Natural killer cell (primary cell): Measurements from ENCODE around the gene RRP36. TPM values are rescaled to one million over a fixed set of nuclear protein-coding genes. Genes with fewer than 3 reads are reported as not detected.

Experiments
- ATAC-seq, 3 donors: fragments of 150-1000 bp in 2 of 3; fragments of 200-7000 bp in 1 of 3; cut with Tn5 transposase; 1 replicate in 1 of 3; 2 replicates in 2 of 3; pipeline ENCODE4 v1.10.0; 2021; ENCODE audit warnings: mild to moderate bottlenecking in 2 of 3, moderate library complexity in 2 of 3
- DNase-seq, 2 donors: peaks; one replicate each; pipeline versions ENCODE4 v3.0.0 to v3.0.0-alpha.2; 2013 to 2021; ENCODE audit warnings: mixed read lengths in 1 of 2
- H3K27ac ChIP-seq: one replicate; pipeline ENCODE4 v1.5.1; 2013; ENCODE audit warnings: mild to moderate bottlenecking, low read length
- H3K27me3 ChIP-seq: one replicate; pipeline ENCODE4 v1.6.1; 2013; ENCODE audit warnings: low read length; ENCODE audit not compliant: control insufficient read depth, insufficient read depth
- H3K36me3 ChIP-seq: one replicate; pipeline ENCODE4 v1.6.1; 2013; ENCODE audit warnings: low read length; ENCODE audit not compliant: control insufficient read depth, insufficient read depth
- H3K4me1 ChIP-seq: one replicate; pipeline ENCODE4 v1.6.1; 2013; ENCODE audit warnings: low read length; ENCODE audit not compliant: control insufficient read depth, insufficient read depth
- H3K4me3 ChIP-seq: one replicate; pipeline ENCODE4 v1.5.1; 2013; ENCODE audit warnings: low read length
- H3K9me3 ChIP-seq: one replicate; pipeline ENCODE4 v1.6.1; 2013; ENCODE audit warnings: low read length; ENCODE audit not compliant: control insufficient read depth, insufficient read depth
- H3K27ac Mint-ChIP-seq, 2 donors: one replicate each; pipeline ENCODE4 v1.8.0; 2022; ENCODE audit warnings: mild to moderate bottlenecking in 2 of 2, mixed read lengths in 2 of 2, moderate library complexity in 1 of 2
- H3K27me3 Mint-ChIP-seq, 2 donors: one replicate each; pipeline ENCODE4 v1.8.0; 2022; ENCODE audit warnings: low read depth in 2 of 2, mixed read lengths in 2 of 2
- H3K36me3 Mint-ChIP-seq: one replicate; pipeline ENCODE4 v1.8.0; 2022; ENCODE audit warnings: mixed read lengths
- H3K4me1 Mint-ChIP-seq, 2 donors: one replicate each; pipeline ENCODE4 v1.8.0; 2022; ENCODE audit warnings: mixed read lengths in 2 of 2
- H3K4me3 Mint-ChIP-seq: one replicate; pipeline ENCODE4 v1.8.0; 2022; ENCODE audit warnings: mild to moderate bottlenecking, moderate library complexity, mixed read lengths
- H3K9me3 Mint-ChIP-seq, 2 donors: one replicate each; pipeline ENCODE4 v1.8.0; 2022; ENCODE audit warnings: mixed read lengths in 2 of 2
- WGBS: methylation state at CpG from one replicate; pipeline ENCODE4 v1.1.7; 2013; ENCODE audit warnings: missing lambda C conversion rate; ENCODE audit not compliant: insufficient coverage; 5-methylcytosine and 5-hydroxymethylcytosine counted together
- intact Hi-C: fragments of 100-400 bp; cut with micrococcal nuclease; formaldehyde crosslinking; loops from one replicate; pipeline ENCODE4 v1.14.2; 2022
- total RNA-seq, 4 donors: library from RNA; stranded (reverse); fragments of 120-200 nt in 1 of 4; gene quantifications; one replicate each; pipeline versions ENCODE4 v1.2.3 to v1.2.4, GENCODE V29; 2013 to 2022
- TF ChIP-seq, protein P1 (sequence below): fragments of 200-600 bp; IDR thresholded peaks from one replicate; pipeline ENCODE4 v1.8.0; 2022; ENCODE audit warnings: antibody characterized with exemption

The RRP36 gene
- total RNA-seq, 3 donors from 2014 or later (not counting 1 experiment from before 2014, with no cell fraction given) = 33.1 to 43.9 (median 38.7) TPM

DNA sequence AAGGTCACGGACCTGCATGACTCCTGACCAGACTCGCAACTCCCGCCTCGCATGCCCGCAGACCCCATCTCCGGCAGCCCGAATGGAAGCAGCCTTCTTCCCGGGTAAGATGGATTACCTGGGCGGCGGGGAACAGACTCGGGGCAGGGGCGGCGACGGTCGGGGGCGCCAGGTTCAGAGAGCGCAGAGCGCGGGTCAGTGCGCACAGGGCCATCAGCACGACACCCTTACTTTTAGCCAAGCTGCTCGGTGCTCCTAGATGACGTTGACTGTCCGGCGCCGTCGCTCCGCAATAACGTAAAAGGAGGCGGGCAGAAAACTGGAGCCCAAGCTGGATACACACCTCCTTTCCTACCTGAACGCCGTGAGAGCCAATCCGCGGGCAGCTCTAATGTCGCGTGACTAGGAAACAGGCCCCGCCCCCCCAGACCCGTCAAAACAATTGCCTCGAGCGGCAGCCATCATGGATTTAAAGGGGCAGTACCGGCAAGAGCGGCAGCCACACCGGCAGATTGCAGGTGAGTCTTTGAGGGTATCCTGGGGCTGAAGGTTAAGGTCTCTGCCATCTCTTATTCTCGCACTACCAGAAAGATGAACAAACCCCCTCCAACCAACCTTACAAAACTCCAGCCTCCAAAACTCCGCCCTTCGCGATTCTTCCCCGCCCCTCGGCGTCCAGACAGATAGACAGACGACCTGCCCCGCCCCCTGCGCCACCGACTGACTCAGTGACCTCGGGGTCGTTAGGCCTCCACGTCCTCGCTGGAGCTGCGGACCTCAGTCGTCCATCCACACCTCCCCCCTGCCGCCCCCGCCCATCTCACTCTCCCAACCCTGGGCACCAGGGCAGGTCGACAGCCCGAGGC, 38.0 kb downstream of the RRP36 start, which contains the start of the genes KLC4 and MRPL2:
KLC4 (plus strand) TSS at position 464 of the 866 bp plus-strand sequence. CDS start 1,705 bp downstream, outside the sequence.
MRPL2 (minus strand) TSS at position 267 of the 866 bp plus-strand sequence; CDS start at position 214, 53 bp downstream.
- Histone ChIP-seq H3K27me3 (no peaks in the 10 kb centered on the region), H3K4me1 (peaks cover 20% of the 10 kb centered on the region), H3K4me3 (peak within 1 kb of the TSS; percentile 90), H3K9me3 (no peaks in the 10 kb centered on the region), H3K36me3 (peaks cover 12% of the 10 kb centered on the region), H3K27ac (peak within 1 kb of the TSS; percentile 85)
- no peaks in the 10 kb centered on the region for H3K27me3 Mint-ChIP-seq
- peak within 1 kb of the TSS; percentile 96 for H3K4me3 Mint-ChIP-seq
- H3K27ac Mint-ChIP-seq = peak within 1 kb of the TSS; percentile 98 to 99
- TF ChIP-seq, protein P1, sequence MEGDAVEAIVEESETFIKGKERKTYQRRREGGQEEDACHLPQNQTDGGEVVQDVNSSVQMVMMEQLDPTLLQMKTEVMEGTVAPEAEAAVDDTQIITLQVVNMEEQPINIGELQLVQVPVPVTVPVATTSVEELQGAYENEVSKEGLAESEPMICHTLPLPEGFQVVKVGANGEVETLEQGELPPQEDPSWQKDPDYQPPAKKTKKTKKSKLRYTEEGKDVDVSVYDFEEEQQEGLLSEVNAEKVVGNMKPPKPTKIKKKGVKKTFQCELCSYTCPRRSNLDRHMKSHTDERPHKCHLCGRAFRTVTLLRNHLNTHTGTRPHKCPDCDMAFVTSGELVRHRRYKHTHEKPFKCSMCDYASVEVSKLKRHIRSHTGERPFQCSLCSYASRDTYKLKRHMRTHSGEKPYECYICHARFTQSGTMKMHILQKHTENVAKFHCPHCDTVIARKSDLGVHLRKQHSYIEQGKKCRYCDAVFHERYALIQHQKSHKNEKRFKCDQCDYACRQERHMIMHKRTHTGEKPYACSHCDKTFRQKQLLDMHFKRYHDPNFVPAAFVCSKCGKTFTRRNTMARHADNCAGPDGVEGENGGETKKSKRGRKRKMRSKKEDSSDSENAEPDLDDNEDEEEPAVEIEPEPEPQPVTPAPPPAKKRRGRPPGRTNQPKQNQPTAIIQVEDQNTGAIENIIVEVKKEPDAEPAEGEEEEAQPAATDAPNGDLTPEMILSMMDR = no peak
- WGBS = under 1% methylated on average over 64 of the region's 64 CpGs
- H3K4me1 Mint-ChIP-seq = peaks cover 21 to 34% of the 10 kb centered on the region in 2 donors
- ATAC-seq (peak; percentile 94 to 98 (median 96)), DNase-seq (peak; percentile 97 to 99)
- H3K36me3 Mint-ChIP-seq = no peaks in the 10 kb centered on the region
- no peaks in the 10 kb centered on the region for H3K9me3 Mint-ChIP-seq
- intact Hi-C loops = loop anchor here (1.0 to 2.0 kb wide), 4 partner anchors 45 to 313 kb away; partner anchors contain the start of genes KLHDC3, PEX6, SRF and TBCC

DNA sequence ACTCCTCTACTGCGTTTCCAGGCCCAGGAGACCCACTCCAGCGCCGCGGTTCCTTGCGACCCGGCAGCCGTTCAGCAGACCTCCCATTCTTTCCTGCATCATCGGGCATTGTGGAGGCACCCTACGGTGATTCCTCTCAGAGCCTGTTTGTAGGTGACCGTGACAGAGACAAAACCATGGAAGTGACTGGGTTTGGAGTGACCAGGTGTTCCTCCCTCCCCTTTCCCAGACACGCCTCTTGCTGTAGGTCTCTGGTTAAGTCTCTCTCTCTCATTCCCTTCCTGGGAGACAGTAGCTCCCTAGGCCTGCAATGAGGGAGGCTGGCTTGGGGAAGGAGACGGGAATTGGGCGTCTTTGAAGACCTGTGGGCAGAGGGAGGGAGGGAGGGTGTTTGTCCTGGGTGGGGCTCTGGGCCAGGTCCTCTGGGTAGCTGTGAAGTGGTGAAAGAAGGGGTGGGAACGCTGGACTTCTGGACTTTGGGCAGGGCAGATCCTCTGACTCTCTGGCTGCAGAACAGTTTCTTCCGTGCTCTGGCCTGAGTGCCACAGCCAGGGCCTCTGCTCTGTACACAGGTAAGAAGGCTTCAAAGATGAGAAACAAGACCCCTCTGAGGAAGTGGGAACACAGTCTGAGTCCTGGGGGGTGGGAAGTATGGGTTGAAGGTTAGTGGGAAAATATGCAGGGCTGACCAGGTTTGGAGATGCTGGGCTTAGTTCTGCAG, 38.8 kb downstream of the RRP36 start:
- peak overlapping the region; percentile 85 for H3K27ac ChIP-seq
- no peaks in the 10 kb centered on the region for H3K36me3 Mint-ChIP-seq
- no peaks in the 10 kb centered on the region for H3K9me3 Mint-ChIP-seq
- TF ChIP-seq, protein P1 = no peak
- no peaks in the 10 kb centered on the region for H3K27me3 ChIP-seq
- peak overlapping the region; percentile 98 to 99 for H3K27ac Mint-ChIP-seq
- no peaks in the 10 kb centered on the region for H3K9me3 ChIP-seq
- H3K4me3 ChIP-seq = peak overlapping the region; percentile 90
- H3K4me1 Mint-ChIP-seq = peaks cover 19 to 33% of the 10 kb centered on the region in 2 donors
- DNase-seq = no peak
- H3K36me3 ChIP-seq = peaks cover 12% of the 10 kb centered on the region
- peaks cover 20% of the 10 kb centered on the region for H3K4me1 ChIP-seq
- intact Hi-C loops = no loop called here
- peak overlapping the region; percentile 96 for H3K4me3 Mint-ChIP-seq
- 19% methylated on average over 14 of the region's 15 CpGs for WGBS
- no peaks in the 10 kb centered on the region for H3K27me3 Mint-ChIP-seq
- no peak for ATAC-seq

DNA sequence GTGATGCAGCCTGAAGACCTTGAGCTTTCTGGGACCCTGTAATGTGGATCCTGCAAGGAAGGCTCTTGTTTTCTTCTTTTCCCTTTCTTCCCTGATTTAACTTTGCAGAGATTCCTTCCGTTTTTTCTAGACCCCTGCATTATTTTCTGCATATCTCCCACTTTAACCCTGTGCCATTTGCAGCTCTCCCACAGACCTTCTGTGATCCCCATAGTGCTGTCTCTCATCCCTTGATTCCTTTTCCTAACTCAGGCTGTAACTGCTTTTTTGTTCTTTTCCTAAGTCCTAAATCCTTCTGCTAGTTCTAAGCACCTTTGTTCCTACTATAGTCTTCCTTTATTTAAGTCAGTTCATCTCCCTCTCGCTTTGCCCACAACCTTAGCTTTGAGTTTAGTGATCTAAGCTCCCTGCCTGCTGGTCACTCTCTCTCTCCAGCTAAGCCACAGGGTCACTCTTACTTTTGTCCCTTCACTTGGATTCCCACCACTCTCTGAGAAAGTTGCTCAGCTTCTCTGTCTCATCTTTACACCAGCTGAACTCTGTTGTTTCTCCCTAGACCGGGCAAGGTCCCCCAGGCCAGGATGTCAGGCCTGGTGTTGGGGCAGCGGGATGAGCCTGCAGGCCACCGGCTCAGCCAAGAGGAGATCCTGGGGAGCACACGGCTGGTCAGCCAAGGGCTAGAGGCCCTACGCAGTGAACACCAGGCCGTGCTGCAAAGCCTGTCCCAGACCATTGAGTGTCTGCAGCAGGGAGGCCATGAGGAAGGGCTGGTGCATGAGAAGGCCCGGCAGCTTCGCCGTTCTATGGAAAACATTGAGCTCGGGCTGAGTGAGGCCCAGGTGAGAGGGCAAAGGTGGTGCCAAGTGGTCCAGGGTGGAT, 39.6 kb downstream of the RRP36 start:
- ATAC-seq (no peak), DNase-seq (no peak)
- no peaks in the 10 kb centered on the region for H3K9me3 Mint-ChIP-seq
- H3K9me3 ChIP-seq = no peaks in the 10 kb centered on the region
- intact Hi-C loops = no loop called here
- H3K4me3 ChIP-seq = no peak overlapping the region
- H3K36me3 Mint-ChIP-seq = no peaks in the 10 kb centered on the region
- H3K36me3 ChIP-seq = peaks cover 17% of the 10 kb centered on the region
- H3K27ac ChIP-seq = no peak overlapping the region
- no peaks in the 10 kb centered on the region for H3K27me3 Mint-ChIP-seq
- 95% methylated on average over 12 of the region's 12 CpGs for WGBS
- no peaks in the 10 kb centered on the region for H3K27me3 ChIP-seq
- peaks cover 20% of the 10 kb centered on the region for H3K4me1 ChIP-seq
- TF ChIP-seq, protein P1 = no peak
- H3K4me3 Mint-ChIP-seq = peak overlapping the region; percentile 96
- H3K27ac Mint-ChIP-seq = peak overlapping the region; percentile 98 to 99
- H3K4me1 Mint-ChIP-seq = peaks cover 19 to 33% of the 10 kb centered on the region in 2 donors
